ENCODE measurements around the gene PYM1.

DNA sequence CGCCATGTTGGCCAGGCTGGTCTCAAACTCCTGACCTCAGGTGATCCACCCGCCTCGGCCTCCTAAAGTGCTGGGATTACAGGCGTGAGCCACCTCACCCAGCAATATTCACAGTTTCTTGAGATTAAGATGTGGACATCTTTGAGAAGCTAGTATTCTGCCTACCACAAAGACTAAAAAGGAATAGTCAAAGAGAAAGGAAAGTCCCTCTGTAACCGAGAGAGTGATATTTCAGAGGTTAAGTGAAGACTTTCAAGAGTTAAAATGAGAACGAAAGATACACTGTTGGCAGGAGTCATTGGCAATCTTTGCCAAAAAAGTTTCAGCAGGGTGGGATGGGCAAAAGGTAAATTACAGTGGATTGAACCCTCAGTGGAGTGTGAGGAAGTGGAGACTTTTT is 18.9 kb upstream of the PYM1 start:
- TF ChIP-seq ZNF335 (tag by site-specific recombination; conservative IDR thresholded peaks at IDR 0.05) (no peak), ZNF664 (tag by site-specific recombination; IDR thresholded peaks at IDR 0.05) (no peak), ZBTB8A (tag by site-specific recombination; IDR thresholded peaks at IDR 0.05) (no peak)
